Right lobe of liver (tissue), 4 donors: ENCODE data around the gene APRT.

Experiments
- CTCF ChIP-seq, 4 donors: fragments of 200-600 bp in 3 of 4; fragments of 450-650 bp in 1 of 4; IDR thresholded peaks; one replicate each; pipeline versions ENCODE4 v1.5.1 to v1.8.0; 2016 to 2022; ENCODE audit warnings: antibody characterized with exemption in 4 of 4, mild to moderate bottlenecking in 2 of 4
- POLR2A ChIP-seq: fragments of 450-650 bp; IDR thresholded peaks from one replicate; pipeline ENCODE4 v1.6.1; 2017; ENCODE audit warnings: antibody characterized with exemption, mild to moderate bottlenecking
- donor health status: DM: no; HTN: no; CAD: no.
- donor health status: DM: no; HTN: no; CAD: no.
- donor health status: DM: no; HTN: yes; CAD: no.

- no peak for TF ChIP-seq CTCF (IDR thresholded peaks at IDR 0.05)
- TF ChIP-seq POLR2A = no peak
These were observed 44.5 kb upstream of the APRT start for GRCh38 chr16:88856122-88856827.
